Posterior cingulate gyrus (tissue), 11 donors: ENCODE results near the gene FBXL17.

Source experiments
- DNase-seq, 10 donors: peaks; one replicate each; pipeline versions ENCODE4 v3.0.0 to v3.0.0-alpha.2; 2020 to 2021; ENCODE audit warnings: mixed read lengths in 3 of 10
- intact Hi-C: fragments of 100-400 bp; cut with DNase I; formaldehyde crosslinking; loops from one replicate; pipeline ENCODE4 v1.15.1; 2023

FBXL17 gene

DNA sequence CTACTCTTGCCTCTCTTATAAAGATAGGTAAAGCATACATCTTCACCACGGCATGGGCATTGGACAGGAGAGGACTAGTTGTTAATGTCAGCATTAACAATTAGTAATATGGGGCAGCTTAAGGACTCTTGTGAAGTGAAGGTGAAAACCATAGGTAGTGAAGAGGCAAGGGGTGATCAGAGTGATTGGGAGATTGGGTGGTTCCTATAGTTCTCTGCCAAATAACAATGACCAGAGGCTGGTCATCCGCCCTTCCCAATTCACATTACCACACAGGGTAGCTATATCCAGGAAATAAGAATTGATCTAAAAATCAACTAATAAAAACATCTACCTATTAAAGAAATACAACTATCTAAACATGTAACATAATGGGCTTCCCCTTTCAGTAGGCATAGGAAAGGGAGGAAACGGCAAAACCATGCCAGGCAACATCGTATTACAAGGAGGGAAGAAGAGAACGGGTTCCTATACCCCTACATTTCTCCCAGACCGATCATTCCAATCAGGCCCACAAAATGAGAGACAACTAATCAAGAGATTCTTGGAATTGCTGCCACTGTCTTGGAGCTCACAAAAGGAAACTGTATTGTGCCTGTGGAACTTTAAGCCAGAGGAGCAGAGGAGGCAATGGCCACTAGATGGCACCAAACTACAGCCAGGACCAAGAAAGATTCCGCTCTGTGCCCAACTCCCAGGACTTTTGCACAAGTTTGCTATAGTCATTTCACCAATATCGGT is 121.6 kb downstream of the FBXL17 start:
- intact Hi-C loops = loop anchor here (1.0 kb wide), 1 partner anchor 85 kb away; no protein-coding TSS in a partner anchor
- DNase-seq = peak in 9 of 10 donors; percentile 44 to 94 (median 74)

DNA sequence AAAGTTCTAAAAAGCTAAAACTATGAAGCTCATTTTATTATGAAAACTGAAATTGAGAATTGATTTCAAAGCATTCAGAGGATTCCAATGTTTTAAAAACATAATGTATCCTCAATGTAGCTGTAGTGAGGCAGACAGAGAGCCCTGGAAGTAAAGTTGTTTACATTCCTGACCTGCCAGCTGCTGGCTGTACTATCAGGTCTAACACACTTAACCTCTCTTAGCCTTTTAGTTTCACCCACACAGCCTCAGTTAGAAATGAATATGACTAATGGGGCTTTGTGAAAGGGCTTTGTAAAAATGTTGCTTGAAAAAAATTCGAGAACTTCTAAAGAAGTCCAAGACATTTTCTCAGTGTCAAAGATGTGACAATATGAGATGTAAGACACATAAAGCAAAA is 122.6 kb downstream of the FBXL17 start:
- no peak for DNase-seq
- intact Hi-C loops = no loop called here

DNA sequence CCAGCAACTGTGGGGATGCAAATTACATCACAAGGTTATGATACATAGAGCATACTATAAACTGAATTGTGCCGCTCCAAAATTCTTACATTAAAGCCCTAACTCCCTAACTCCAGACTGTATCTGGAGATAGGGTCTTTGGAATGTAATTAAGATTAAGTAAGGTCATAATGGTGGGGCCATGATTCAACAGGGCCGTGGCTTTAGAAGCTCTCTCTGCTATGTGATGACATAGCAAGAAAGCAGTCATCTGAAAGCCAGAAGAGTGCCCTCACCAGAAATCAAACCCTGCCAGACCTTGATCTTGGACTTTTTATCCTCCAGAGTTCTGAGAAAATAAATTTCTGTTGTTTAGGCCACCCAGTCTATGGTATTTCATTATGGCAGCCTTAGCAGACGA is 123.9 kb downstream of the FBXL17 start:
- intact Hi-C loops = no loop called here

DNA sequence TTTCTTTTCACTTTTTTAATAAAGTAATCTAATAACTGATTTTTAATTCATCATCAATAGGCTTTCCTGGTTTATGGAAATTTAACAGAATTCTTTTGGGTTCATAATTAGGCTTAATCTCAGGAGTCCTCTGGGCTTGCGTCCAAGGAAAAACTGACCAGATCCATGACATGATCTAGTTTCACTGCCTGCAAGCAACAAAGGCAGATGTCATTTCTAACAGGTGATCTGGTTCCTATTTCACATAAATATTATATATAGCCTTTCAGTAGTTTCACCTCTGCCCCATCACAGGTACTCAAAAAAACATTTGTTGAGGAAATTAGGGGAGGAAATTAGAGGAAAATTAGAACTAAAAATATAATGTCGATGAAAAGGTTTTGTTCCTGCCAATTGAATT is 126.4 kb downstream of the FBXL17 start:
- intact Hi-C loops = no loop called here
- no peak for DNase-seq

More for the DNA sequence above, 123.9 kb downstream of the FBXL17 start:
- DNase-seq = no peak

DNA sequence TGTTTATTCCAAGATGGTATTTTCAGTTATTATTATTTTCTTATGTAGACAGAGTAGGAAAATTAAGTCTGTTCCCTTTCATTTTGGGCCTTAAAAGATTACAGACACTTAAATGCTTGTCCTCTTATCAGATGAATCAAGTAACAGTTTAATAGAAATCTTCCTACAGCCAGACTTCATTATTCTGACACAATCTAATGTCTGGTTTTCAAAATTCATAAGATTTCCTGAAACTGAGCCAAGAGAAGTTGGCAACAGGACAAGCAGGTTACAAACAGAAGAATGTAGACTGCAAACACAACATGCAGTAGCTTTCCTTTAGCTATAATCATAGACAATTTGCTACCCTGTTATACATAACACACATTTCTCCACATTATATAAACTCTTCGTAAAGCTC is 130.5 kb downstream of the FBXL17 start:
- no peak for DNase-seq
- intact Hi-C loops = no loop called here

DNA sequence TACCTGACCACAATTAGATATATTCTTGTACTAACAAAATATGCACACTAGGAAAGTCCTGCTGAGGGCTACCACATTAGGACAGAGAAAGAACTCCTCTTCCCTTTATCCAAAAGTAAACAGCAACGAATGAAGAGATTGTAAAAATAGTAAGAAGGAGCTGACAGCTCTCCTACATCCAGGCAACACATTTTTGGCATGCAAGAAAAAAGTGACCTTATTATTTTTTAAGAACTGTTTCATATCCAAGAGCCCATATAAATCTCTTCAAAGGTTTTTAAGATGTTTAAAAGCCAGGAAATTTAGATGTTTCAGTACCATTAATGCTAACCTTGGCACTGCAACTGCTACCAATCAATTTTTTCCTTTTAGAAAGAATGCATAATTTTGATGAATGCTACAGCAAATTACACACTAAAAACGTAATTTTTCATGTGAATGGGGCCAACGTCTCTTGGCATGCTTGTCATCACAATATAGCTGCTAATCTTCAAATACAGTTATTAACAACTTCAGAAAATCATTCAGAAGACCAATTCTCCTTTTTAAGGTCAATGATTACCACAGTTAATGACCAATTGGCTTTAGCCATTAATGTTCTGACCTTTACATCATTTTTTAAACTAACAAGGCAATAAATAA is 132.0 kb downstream of the FBXL17 start:
- intact Hi-C loops = no loop called here
- DNase-seq = no peak

DNA sequence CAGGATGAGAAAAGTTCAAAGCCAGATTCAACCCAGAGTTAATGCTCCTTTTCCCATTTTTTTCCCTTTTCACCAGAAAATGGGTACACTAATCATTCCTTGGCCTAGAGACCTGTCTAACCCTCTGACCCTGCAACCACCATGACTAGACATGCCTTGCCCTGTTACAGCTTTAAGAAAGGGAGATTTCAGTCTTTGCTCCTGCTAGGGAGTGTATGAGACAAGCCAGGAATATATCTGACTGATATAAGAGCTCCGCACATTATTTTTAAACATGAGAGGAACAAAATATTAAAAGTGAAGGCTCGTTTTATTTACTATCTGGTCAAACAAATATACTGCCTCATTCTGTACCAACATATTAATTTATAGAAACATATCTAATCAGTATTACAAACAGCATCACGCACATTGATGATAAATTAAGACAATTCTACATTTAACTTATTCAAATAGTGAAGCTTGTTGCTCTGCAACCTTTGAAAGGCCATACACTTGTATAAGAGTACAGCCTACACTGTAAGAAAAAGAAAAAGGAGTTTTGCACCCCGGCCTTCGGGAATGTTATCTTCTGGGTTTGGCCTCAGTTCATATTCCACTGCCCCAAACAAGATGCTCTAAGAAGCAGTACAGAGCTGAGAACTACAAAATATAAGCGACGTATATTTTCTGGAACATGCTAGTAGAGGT is 132.7 kb downstream of the FBXL17 start:
- intact Hi-C loops = no loop called here

DNA sequence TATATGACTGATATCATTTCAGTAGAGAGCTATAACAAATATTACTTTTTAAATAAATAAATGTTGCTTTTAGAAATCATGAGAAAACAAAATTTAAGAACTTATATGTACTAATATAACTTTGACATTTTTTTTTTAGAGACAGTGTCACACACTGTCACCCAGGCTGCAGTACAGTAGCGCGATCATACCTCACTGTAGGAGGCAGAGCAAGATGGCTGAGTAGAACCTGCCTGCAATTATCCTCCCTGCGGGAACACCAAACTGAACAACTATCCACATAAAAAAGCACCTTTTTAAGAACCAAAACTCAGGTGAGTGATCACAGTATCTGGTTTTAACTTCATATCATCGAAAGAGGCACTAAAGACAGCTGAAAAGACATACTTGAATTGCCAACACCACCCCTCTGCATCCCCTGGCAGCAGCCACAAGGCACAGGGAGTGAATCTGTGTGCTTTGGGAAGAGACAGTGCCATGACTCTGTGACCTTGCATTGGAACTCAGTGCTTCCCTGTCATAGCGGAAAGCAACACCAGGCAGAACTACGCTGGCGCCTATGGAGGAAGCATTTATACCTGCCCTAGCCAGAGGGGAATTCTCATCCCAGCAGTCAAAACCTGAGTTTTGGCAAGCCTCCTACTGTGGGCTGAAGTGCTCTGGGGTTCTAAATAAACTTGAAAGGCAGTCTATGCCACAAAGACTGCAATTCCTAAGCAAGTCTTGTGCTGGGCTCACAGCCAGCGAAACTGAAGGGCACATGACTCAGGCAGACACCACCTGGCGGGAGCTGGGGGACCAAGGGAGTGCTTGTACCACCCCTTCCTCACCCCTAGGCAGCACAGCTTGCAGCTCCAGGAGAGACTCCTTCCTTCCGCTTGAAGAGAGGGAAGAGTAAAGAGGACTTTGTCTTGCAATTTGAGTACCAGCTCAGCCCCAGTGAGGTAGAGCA is 142.7 kb downstream of the FBXL17 start:
- intact Hi-C loops = no loop called here

More for the DNA sequence above, 132.7 kb downstream of the FBXL17 start:
- no peak for DNase-seq

DNA sequence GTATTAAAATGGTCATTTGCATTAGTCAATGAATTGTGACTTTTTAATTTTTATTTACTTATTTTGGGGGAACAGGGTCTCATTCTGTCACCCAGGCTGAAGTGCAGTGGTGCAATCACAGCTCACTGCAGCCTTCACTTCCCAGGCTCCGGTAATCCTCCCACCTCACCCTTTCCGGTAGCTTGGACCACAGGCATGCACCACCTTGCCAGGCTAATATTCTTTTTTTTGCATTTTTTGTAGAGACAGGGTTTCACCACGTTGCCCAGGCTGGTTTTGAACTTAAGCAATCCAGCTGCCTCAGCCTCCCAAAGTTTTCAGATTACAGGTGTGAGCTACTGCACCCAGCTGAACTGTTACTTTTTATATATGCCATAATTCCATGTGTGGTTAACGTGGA is 143.4 kb downstream of the FBXL17 start:
- intact Hi-C loops = no loop called here
- DNase-seq = no peak

More for the DNA sequence above, 142.7 kb downstream of the FBXL17 start:
- DNase-seq = peak in 1 of 10 donors; percentile 79

DNA sequence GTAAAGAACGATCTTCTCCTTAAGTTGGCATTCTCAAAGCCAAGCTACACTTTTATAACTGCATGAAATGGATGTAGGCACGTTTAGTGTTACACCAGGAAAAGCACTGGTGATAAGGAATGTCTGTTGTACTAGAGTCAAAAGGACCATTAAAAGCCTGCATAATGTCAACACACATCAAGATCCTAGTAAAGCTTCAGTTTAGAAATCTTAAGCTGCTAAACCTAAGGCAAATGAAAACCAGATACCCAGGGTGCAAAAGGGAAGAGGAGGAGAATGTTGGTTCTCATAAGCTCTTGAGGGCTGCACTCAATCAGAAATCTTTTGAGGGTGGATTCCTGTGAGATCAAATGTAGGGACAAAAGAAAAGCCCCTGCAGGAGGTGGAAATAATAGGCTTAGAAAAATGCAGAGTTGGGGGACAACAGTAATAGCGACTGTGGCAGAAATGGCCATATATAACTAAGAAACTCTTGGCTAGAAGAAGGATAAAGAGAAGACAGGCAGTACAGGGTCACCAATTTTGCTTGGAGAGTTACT is 148.2 kb downstream of the FBXL17 start:
- intact Hi-C loops = no loop called here
- no peak for DNase-seq

DNA sequence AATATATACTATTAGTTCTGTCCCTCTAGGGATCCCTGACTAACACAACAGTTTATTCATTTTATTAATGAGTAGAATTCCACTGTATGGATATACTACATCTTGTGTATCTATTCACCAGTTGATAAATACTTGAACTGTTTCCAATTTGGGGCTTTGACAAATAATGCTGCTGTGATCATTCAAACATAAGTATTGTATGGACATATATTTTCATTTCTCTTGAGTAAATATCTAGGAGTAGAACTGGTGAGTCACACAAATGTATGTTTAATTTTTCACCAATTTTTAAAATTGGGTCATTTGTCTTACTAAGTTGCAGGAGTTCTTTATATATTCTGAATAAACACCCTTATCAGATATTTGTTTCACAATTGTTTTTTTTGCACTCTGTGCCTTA is 149.1 kb downstream of the FBXL17 start:
- no peak for DNase-seq
- intact Hi-C loops = no loop called here

DNA sequence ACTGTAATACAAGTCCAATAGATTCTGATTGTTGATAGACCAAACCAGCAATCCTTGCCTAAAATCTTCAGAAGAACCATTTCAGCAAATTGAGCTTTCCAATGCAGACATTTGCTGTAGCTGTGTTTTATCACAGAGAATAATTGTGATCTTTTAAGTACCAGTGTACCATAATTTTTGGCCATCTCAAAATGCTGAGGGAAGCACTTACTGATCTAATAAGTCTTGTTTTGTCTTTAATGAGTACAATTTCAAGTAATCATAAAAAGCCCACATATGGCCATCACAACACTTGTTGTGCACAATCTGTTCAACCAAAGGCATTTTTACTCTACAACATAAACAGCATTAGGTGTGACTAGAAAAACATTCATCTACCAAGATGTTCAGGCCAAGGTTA is 159.9 kb downstream of the FBXL17 start:
- intact Hi-C loops = no loop called here

DNA sequence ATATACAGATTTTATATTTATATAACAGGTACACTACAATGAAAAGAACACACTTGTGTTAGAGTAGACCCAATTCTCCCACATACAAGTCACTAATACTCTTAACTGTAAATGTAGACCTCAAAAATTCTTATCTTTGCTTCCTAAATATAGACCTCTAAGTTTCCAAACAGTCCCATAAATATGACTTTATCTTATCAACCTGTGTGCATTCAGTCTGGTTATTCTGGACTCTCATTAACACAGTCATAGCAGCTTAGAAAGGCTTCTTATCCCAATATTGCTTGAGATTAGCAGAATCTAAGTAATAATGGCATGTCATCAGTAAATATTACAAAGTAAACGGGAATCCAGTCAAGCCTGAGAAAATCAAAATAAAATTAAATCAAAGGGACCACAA is 161.1 kb downstream of the FBXL17 start:
- DNase-seq = no peak
- intact Hi-C loops = no loop called here

More for the DNA sequence above, 159.9 kb downstream of the FBXL17 start:
- no peak for DNase-seq

DNA sequence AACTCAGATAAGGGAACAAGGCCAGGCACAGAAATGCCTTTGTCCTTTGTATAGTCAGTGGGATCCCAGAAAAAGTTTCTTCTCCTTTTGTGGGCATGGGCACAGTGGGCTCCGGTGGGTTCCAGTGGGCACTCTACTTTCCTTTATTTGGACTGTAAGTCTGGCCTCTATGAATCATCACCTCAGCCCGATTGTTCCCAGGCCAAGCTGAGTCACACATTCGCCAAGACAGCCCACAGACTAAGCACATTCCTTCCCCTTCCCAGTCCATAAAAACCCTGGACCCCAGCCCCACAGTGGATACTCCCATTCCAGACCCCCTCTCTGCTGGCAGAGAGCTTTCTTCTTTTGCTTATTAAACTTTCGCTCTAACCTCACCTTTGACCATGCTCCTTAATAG is 165.0 kb downstream of the FBXL17 start:
- no peak for DNase-seq
- intact Hi-C loops = no loop called here

DNA sequence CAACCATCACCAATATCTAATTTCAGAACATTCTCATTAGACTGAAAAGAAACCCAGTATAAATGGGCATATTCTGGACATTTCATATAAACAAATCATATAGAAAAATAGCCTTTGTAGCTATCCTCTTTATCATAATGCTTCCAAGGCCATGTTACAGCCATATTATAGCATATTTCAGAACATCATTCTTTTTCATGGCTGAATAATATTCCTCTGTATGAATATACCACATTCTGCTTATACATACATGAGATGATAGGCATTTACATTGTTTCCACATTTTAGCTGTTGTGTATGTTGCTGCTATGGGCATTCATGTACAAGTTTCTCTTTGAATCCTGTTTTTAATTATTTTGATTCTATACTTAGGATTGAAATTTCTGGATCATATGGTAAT is 167.0 kb downstream of the FBXL17 start:
- intact Hi-C loops = no loop called here
- DNase-seq = no peak

DNA sequence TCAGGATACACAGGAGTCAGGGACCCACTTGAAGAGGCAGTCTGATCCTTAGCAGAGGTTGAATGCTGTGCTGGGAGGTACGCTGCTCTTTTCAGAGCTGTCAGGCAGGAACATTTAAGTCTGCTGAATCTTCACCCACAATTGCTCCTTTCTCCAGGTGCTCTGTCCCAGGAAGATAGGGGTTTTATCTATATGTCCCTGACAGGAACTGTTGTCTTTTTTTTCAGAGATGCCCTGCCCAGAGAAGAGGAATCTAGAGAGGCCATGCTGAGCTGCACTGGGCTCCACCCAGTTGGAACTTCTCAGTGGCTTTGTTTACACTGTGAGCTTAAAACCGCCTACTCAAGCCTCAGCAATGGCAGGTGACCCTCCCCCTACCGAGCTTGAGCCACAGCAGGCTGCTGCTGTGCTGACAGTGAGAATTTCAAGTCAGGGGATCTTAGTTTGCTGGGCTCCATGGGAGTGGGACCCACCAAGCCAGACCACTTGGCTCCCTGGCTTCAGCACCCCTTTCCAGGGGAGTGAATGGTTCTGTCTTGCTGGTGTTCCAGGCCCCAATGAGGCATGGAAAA is 169.0 kb downstream of the FBXL17 start:
- intact Hi-C loops = no loop called here
- no peak for DNase-seq

DNA sequence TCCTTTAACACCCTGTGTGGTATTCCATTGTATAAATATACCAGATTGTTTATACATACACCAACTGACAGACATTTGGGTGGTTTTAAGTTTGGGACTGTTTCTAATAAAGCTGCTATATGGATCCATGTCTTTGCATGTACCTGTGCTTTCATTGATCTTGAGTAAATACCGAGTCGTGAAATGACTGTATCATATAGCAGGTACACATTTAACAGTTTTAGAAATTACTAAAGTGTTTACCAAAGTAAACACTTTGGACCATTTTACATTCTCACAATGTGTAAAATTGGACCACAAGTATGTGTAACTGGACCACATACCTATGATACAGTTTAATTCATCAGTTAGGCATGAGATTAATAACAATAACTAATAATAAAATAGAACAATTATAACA is 175.2 kb downstream of the FBXL17 start:
- DNase-seq = no peak
- intact Hi-C loops = no loop called here

DNA sequence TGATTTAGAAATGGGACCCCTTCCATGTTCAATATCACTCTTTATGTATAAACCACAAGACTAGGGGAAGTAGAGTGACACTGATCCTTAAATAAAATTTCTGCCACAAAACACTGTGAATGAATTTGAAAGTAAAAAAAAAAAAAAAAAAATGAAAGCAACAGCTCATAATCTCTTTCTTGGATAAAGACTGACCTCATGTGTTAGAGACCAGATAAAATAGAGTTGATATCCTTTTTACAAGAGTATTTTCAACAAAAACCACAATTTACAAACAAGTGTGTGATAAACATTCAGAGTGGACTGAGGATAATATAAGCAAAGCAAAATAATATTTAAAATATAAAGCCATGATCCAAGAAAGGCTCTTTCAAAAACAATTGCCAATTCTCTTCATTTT is 180.2 kb downstream of the FBXL17 start:
- intact Hi-C loops = no loop called here
- DNase-seq = no peak

DNA sequence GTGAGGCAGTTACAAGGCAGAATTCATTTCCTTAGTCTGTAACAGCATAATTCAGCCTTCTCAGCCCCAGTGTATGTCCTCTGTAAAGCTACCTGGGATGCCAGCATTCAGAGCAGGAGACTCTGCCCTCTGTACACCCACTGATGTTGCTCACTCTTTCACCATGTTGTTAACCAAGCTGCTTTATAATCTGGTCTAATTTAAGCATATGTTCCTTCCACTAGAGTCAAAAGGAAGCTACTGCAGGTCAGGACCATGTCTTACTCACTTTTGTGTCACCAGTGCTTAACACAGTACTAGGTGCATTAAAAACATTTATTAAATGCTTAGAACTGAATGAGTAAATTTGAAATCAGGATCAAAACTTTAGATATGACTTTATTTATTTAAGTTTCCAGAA is 185.6 kb downstream of the FBXL17 start:
- DNase-seq = no peak
- intact Hi-C loops = no loop called here
